Adrenal gland (tissue), 5 donors: ENCODE data around the gene HDLBP.

Experiments used
- POLR2A ChIP-seq, 2 donors: fragments of 450-650 bp; IDR thresholded peaks; one replicate each; pipeline ENCODE4 v1.6.1; 2017; ENCODE audit warnings: antibody characterized with exemption in 2 of 2, mild to moderate bottlenecking in 2 of 2, moderate library complexity in 1 of 2
- TF ChIP-seq, protein P1 (sequence below), 6 experiments: fragments of 450-650 bp in 4 of 6; fragments of 200-600 bp in 2 of 6; sonication (generic) in 1 of 6; IDR thresholded peaks; 1 replicate in 5 of 6; 2 replicates in 1 of 6; pipeline versions ENCODE4 v1.5.1 to v1.8.0; 2016 to 2021; ENCODE audit warnings: antibody characterized with exemption in 6 of 6, mild to moderate bottlenecking in 2 of 6, moderate library complexity in 1 of 6
- donor health status: DM: no; HTN: no; CAD: no.

DNA sequence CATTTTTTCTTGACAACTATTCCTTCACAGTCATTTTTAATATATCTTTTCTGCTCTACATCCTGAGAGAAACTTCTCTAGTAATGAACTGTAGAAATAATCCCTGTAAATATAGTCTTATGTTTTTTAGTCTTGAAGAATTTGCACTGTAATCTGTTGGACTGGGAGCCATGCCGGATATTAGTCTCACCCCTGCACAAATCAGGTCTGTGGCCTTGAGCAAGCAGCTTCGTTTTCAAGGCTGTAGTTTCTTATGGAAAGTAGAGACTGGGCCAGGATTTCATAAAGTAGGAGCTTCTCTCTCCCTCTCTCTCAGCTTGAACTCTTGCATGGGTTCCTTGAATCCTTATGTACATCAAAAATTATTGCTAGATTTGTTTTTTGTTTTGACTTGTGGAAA lies 49.3 kb upstream of the HDLBP start:
- TF ChIP-seq, protein P1, sequence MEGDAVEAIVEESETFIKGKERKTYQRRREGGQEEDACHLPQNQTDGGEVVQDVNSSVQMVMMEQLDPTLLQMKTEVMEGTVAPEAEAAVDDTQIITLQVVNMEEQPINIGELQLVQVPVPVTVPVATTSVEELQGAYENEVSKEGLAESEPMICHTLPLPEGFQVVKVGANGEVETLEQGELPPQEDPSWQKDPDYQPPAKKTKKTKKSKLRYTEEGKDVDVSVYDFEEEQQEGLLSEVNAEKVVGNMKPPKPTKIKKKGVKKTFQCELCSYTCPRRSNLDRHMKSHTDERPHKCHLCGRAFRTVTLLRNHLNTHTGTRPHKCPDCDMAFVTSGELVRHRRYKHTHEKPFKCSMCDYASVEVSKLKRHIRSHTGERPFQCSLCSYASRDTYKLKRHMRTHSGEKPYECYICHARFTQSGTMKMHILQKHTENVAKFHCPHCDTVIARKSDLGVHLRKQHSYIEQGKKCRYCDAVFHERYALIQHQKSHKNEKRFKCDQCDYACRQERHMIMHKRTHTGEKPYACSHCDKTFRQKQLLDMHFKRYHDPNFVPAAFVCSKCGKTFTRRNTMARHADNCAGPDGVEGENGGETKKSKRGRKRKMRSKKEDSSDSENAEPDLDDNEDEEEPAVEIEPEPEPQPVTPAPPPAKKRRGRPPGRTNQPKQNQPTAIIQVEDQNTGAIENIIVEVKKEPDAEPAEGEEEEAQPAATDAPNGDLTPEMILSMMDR (IDR thresholded peaks at IDR 0.05), result no peak
- TF ChIP-seq POLR2A (IDR thresholded peaks at IDR 0.05), result no peak
